GM18502 (cell line): ENCODE results near the gene WIPF2.

Experiments
- ATAC-seq: cut with Tn5 transposase; IDR thresholded peaks from one replicate; pipeline ENCODE4 v1.9.1; 2021; ENCODE audit warnings: mild to moderate bottlenecking; ENCODE audit not compliant: unreplicated experiment, poor library complexity

The WIPF2 gene

GRCh38 chr17:40218740-40219593, at the start of gene WIPF2:
WIPF2 (plus strand) TSS chr17:40219304; CDS start chr17:40256460, 37,156 bp downstream.
- peak; percentile 93 for ATAC-seq

- no peak for ATAC-seq
Observed at GRCh38 chr17:40170325-40170724, 48.8 kb upstream of the WIPF2 start.

- ATAC-seq: no peak
Observed at GRCh38 chr17:40171750-40172149, 47.4 kb upstream of the WIPF2 start.

- ATAC-seq: no peak
Observed at GRCh38 chr17:40173091-40173777, 45.9 kb upstream of the WIPF2 start.

- ATAC-seq: no peak
Observed at GRCh38 chr17:40173778-40174135, 45.3 kb upstream of the WIPF2 start.

GRCh38 chr17:40174514-40174913, 44.6 kb upstream of the WIPF2 start:
- ATAC-seq: no peak

GRCh38 chr17:40175928-40176753, 43.0 kb upstream of the WIPF2 start:
- no peak for ATAC-seq

- ATAC-seq: no peak
Observed at GRCh38 chr17:40176754-40177110, 42.4 kb upstream of the WIPF2 start.

- no peak for ATAC-seq
Observed at GRCh38 chr17:40177275-40177874, 41.7 kb upstream of the WIPF2 start, which contains the start of gene RAPGEFL1. RAPGEFL1 (plus strand) TSS chr17:40177470; CDS start chr17:40177862, 392 bp downstream.

- ATAC-seq: no peak
Observed at GRCh38 chr17:40178021-40178601, 41.0 kb upstream of the WIPF2 start.

- no peak for ATAC-seq
Observed at GRCh38 chr17:40178660-40179059, 40.4 kb upstream of the WIPF2 start.

GRCh38 chr17:40179923-40180659, 39.0 kb upstream of the WIPF2 start:
- no peak for ATAC-seq

- ATAC-seq: no peak
Observed at GRCh38 chr17:40180694-40181093, 38.4 kb upstream of the WIPF2 start.

GRCh38 chr17:40181205-40181604, 37.9 kb upstream of the WIPF2 start:
- ATAC-seq: no peak

GRCh38 chr17:40182606-40183005, 36.5 kb upstream of the WIPF2 start:
- ATAC-seq: no peak

- ATAC-seq: no peak
Observed at GRCh38 chr17:40187238-40187637, 31.9 kb upstream of the WIPF2 start.

GRCh38 chr17:40188694-40189093, 30.4 kb upstream of the WIPF2 start:
- ATAC-seq: no peak

GRCh38 chr17:40190197-40191021, 28.7 kb upstream of the WIPF2 start:
- ATAC-seq: no peak
